Lower leg skin (tissue), 4 donors: ENCODE measurements around the gene NF2. TPM values are rescaled to one million over a fixed set of nuclear protein-coding genes. Genes with fewer than 3 reads are reported as not detected.
"Not testable (repeated sequence)": the region's sequence is repeated elsewhere in the genome, so short reads cannot be mapped to it uniquely, and the experiment has no call there.

Experiments used
- DNase-seq, 2 donors: peaks; one replicate each; pipeline ENCODE4 v3.0.0-alpha.2; 2019; ENCODE audit warnings: low spot score in 2 of 2
- H3K4me3 ChIP-seq: fragments of 200-600 bp; sonication (generic); 2 replicates; pipeline ENCODE4 v1.5.1; 2017; ENCODE audit warnings: mild to moderate bottlenecking, low read depth; ENCODE audit not compliant: poor library complexity, severe bottlenecking
- POLR2A ChIP-seq, 2 donors: fragments of 450-650 bp; IDR thresholded peaks; one replicate each; pipeline ENCODE4 v1.6.1; 2016 to 2017; ENCODE audit warnings: antibody characterized with exemption in 2 of 2, mild to moderate bottlenecking in 1 of 2, moderate library complexity in 1 of 2
- WGBS, 2 donors: methylation state at CpG; one replicate each; pipeline ENCODE4 v1.1.5; 2018; 5-methylcytosine and 5-hydroxymethylcytosine counted together
- intact Hi-C: fragments of 100-400 bp; cut with DNase I; formaldehyde crosslinking; loops from one replicate; pipeline ENCODE4 v1.15.0; 2023; ENCODE audit warnings: low total_unique reads
- total RNA-seq, 4 donors: library from RNA; depleted of rRNA; stranded (reverse); fragments of >200 nt; gene quantifications; one replicate each; pipeline ENCODE4 v1.1.0, GENCODE V29; 2016
- TF ChIP-seq, protein P1 (sequence below), 3 donors: fragments of 450-650 bp; IDR thresholded peaks; one replicate each; pipeline ENCODE4 v1.5.1; 2016; ENCODE audit warnings: antibody characterized with exemption in 3 of 3, mild to moderate bottlenecking in 3 of 3, moderate library complexity in 2 of 3

Gene NF2
- total RNA-seq, 4 donors from 2014 or later = 16.7 to 32.0 (median 25.2) TPM

DNA sequence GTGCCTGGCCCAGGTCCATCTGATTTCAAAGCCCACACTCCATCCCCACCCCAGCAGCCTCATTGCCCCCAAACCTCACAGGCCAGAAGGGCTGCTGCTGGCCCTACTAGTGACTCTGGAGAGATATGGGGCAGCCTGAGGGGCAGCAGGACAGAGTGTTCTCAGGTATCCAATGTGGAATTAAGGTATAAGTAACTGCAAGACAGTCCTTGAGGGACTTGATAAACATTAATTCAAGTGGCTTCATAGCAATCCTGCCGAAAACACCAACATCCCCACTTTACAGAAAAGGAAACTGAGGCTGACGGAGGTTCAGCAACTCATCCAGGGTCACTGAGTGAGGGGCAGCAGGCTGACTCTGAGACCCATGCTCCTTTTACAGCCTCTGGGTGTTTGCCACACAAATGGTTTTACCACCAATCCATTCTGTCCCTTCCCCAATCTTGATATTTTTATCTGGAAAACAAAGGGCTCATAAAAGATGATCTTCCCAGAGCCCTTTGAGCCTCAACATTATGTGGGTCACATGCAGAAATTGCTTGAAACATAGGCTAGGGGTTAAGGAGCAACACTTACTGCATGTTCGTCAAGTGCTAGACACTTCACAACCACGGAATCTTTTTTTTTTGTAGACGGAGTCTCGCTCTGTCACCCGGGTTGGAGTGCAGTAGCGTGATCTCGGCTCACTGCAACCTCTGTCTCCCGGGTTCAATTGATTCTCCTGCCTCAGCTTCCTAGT, 24.8 kb upstream of the NF2 start:
- 83 to 87% methylated on average over 10 of the region's 10 CpGs for WGBS, 2 donors
- intact Hi-C loops = no loop called here
- TF ChIP-seq POLR2A (IDR thresholded peaks at IDR 0.05) = no peak
- TF ChIP-seq, protein P1, sequence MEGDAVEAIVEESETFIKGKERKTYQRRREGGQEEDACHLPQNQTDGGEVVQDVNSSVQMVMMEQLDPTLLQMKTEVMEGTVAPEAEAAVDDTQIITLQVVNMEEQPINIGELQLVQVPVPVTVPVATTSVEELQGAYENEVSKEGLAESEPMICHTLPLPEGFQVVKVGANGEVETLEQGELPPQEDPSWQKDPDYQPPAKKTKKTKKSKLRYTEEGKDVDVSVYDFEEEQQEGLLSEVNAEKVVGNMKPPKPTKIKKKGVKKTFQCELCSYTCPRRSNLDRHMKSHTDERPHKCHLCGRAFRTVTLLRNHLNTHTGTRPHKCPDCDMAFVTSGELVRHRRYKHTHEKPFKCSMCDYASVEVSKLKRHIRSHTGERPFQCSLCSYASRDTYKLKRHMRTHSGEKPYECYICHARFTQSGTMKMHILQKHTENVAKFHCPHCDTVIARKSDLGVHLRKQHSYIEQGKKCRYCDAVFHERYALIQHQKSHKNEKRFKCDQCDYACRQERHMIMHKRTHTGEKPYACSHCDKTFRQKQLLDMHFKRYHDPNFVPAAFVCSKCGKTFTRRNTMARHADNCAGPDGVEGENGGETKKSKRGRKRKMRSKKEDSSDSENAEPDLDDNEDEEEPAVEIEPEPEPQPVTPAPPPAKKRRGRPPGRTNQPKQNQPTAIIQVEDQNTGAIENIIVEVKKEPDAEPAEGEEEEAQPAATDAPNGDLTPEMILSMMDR (IDR thresholded peaks at IDR 0.05) = no peak
- no peak overlapping the region for H3K4me3 ChIP-seq
- no peak for DNase-seq

DNA sequence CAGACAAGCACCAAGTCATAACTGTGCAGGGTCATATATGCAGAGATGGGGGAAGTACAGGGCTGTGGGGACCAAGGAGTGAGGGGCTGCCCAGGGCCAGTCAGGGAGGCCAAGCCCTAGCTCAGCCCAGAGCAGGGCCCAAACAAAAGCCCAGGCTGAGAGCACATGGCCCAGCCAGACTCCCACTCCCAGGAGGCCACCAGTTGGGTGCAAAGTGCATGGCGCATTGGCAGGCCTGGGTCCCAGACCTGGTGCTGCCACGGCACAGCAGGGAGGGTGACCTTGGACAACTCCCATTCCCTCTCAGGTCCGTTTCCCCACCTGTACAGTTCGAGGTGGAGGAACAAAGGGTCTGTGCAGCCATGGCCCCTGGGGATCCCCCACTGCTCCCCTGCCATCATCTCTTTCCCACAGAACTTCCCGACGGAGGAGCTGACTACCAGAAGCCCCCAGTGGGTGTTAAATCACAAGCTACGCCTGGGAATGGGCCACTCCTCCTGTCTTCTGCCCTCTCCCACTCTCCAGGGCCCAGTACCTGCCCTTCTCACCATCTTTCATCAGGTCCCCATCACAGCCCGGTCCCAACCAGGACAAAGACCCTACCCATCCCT, 23.1 kb upstream of the NF2 start:
- peak overlapping the region; percentile 65 for H3K4me3 ChIP-seq
- intact Hi-C loops = no loop called here
- 31 to 44% methylated on average over 8 of the region's 8 CpGs for WGBS, 2 donors
- TF ChIP-seq, protein P1 (IDR thresholded peaks at IDR 0.05) = no peak
- no peak for TF ChIP-seq POLR2A (IDR thresholded peaks at IDR 0.05)
- no peak for DNase-seq

DNA sequence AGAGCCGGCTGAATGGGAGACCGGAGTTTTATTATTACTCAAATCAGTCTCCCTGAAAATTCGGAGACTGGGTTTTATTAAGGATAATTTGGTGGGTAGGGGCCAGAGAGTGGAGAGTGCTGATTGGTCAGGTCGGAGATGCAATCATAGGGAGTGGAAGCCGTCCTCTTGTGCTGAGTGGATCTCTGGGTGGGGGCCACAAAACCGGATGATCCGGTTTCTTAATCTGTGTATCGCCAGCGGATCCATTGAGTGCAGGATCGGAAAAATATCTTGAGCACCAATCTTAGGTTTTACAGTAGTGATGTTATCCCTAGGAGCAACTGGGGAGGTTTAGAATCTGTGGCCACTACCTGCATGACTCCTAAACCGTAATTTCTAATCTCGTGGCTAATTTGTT, 21.6 kb upstream of the NF2 start:
- WGBS, 2 donors = 42 to 46% methylated on average over 12 of the region's 12 CpGs
- intact Hi-C loops = no loop called here
- no peak overlapping the region for H3K4me3 ChIP-seq
- DNase-seq = no peak
- TF ChIP-seq, protein P1 (IDR thresholded peaks at IDR 0.05) = no peak
- no peak for TF ChIP-seq POLR2A (IDR thresholded peaks at IDR 0.05)

DNA sequence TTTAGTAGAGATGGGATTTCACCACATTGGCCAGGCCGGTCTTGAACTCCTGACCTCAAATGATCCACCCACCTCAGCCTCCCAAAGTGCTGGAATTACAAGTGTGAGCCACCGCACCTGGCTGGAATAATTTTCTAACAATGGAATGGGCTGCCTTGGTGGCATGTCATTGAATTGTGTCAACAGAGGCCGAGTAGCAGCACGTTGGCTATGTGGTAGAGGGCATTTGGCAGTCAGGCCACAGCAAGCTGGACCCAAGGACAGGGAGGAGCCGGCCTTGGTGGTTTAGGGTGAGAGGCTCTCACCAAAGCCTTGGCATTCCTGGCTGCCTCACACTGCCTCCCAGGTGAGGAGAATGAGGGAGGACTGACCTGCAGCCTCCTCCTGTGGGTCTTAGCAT, 18.5 kb upstream of the NF2 start:
- intact Hi-C loops = no loop called here
- 92 to 100% methylated on average over 5 of the region's 5 CpGs for WGBS, 2 donors

DNA sequence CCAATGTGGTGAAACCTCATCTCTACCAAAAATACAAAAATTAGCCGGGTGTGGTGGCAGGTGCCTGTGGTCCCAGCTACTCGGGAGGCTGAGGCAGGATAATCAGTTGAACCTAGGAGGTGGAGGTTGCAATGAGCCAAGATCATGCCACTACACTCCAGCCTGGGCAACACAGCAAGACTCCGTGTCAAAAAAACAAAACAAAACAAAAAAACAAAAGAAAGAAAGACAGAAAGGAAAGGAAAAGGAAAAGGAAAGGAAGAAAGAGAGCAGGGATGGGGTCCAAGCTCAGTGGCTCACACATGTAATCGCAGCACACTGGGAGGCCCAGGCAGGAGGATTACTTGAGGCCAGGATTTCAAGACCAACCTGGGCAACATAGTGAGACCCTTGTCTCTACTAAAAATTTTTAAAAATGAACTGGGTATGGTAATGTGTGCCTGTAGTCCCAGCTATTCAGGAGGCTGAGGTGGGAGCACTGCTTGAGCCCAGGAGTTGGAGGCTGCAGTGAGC, 17.2 kb upstream of the NF2 start:
- DNase-seq, intact Hi-C loops, H3K4me3 ChIP-seq: not testable (repeated sequence)
- 86 to 95% methylated on average over 4 of the region's 4 CpGs for WGBS, 2 donors

More for the DNA sequence above, 18.5 kb upstream of the NF2 start:
- TF ChIP-seq, protein P1 (IDR thresholded peaks at IDR 0.05) = no peak
- no peak for TF ChIP-seq POLR2A (IDR thresholded peaks at IDR 0.05)
- H3K4me3 ChIP-seq = no peak overlapping the region
- DNase-seq = no peak

DNA sequence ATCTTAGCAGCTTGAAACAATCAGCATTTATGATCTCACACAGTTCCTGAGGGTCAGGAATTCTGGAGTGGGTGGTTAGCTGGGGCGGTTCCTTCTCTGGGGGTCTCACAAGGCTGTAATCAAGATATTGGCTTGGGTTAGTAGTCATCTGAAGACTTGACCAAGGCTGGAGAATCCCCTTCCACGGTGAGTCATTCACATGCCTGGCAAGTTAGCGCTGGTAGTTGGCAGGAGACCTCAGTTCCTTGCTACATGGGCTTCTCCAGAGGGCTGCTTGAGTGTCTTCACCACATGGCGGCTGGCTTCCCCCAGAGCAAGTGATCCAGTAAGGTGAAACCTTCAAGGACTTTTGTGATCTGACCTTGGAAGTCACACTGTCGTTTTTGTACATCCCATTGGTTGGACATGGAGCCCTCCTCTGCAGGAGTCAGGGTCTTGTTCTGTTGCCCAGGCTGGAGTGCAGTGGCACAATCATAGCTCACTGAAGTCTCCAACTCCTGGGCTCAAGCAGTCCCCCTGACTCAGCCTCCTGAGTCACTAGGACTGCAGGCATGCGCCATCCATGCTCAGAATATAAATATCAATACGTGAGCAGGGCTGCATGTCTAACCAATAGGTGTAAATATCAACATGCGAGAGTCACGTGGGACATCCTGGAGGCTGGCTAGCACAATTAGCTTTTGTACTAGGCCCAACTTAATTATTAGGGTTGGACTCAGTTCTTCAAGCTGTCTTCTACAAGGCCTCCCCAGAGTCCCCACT, 15.3 kb upstream of the NF2 start:
- no peak for TF ChIP-seq POLR2A (IDR thresholded peaks at IDR 0.05)
- TF ChIP-seq, protein P1 (IDR thresholded peaks at IDR 0.05) = no peak
- intact Hi-C loops = no loop called here
- peak in 1 of 2 donors; percentile 24 for DNase-seq
- 53 to 63% methylated on average over 9 of the region's 9 CpGs for WGBS, 2 donors
- H3K4me3 ChIP-seq = no peak overlapping the region
